PC-3 (cell line): ENCODE results near the gene PRDM15. TPM values are rescaled to one million over a fixed set of nuclear protein-coding genes. Genes with fewer than 3 reads are reported as not detected.

Source experiments
- ATAC-seq: fragments of 200-7000 bp; cut with Tn5 transposase; 2 replicates; pipeline ENCODE4 v1.9.1; 2020; ENCODE audit warnings: mild to moderate bottlenecking, moderate library complexity
- BruUV-seq: library from RNA; stranded (reverse); fragments of 400-500 nt; replicated peaks from 2 replicates; lab custom pipeline; 2021; lab: Mats Ljungman, UMichigan
- CTCF ChIA-PET: fragments of 300-600 bp; sonication (Branson Sonifier 250); formaldehyde crosslinking; loops from one replicate; lab custom pipeline; 2022; ENCODE audit warnings: antibody characterized with exemption; lab: Charles Lee
- POLR2A ChIA-PET: fragments of 300-600 bp; sonication (Branson Sonifier 250); formaldehyde crosslinking; loops from one replicate; lab custom pipeline; 2022; ENCODE audit warnings: antibody characterized with exemption; ENCODE audit not compliant: unreplicated experiment; lab: Charles Lee
- DNase-seq: peaks from one replicate; pipeline ENCODE4 v3.0.0-alpha.2; 2015
- H2AFZ ChIP-seq: fragments of 300-600 bp; sonication (generic); 2 replicates; pipeline ENCODE4 v1.6.0; 2016; ENCODE audit warnings: antibody characterized with exemption, low read length
- H3F3A ChIP-seq: fragments of 300-600 bp; sonication (generic); one replicate; pipeline ENCODE4 v1.6.0; 2017; ENCODE audit warnings: antibody characterized with exemption, low read length, control low read depth, mild to moderate bottlenecking; ENCODE audit not compliant: unreplicated experiment
- H3K27ac ChIP-seq: fragments of 300-600 bp; sonication (generic); 2 replicates; pipeline ENCODE4 v1.5.1; 2016; ENCODE audit warnings: mild to moderate bottlenecking, low read length
- H3K27me3 ChIP-seq: fragments of 300-600 bp; sonication (generic); 2 replicates; pipeline ENCODE4 v1.6.1; 2016; ENCODE audit warnings: low read length, mixed read lengths
- H3K36me3 ChIP-seq: fragments of 300-600 bp; sonication (generic); 2 replicates; pipeline ENCODE4 v1.6.1; 2016; ENCODE audit warnings: low read depth, mixed run types, low read length, mixed read lengths
- H3K4me1 ChIP-seq: fragments of 300-600 bp; sonication (generic); 2 replicates; pipeline ENCODE4 v1.5.1; 2016; ENCODE audit warnings: low read length; ENCODE audit not compliant: insufficient read depth
- H3K4me2 ChIP-seq: fragments of 300-600 bp; sonication (generic); 2 replicates; pipeline ENCODE4 v1.6.0; 2016; ENCODE audit warnings: low read length
- H3K4me3 ChIP-seq: fragments of 300-600 bp; sonication (generic); 2 replicates; pipeline ENCODE4 v1.5.1; 2016; ENCODE audit warnings: mild to moderate bottlenecking, low read length, mixed read lengths
- H3K79me2 ChIP-seq: fragments of 300-600 bp; sonication (generic); 2 replicates; pipeline ENCODE4 v1.6.1; 2017; ENCODE audit warnings: low read length, mixed read lengths
- H3K9ac ChIP-seq: fragments of 300-600 bp; sonication (generic); 2 replicates; pipeline ENCODE4 v1.6.0; 2016; ENCODE audit warnings: mild to moderate bottlenecking, low read length
- H3K9me2 ChIP-seq: fragments of 300-600 bp; sonication (generic); replicated peaks from 2 replicates; pipeline ENCODE4 v1.6.1; 2016; ENCODE audit warnings: mixed run types, low read length, mixed read lengths
- H3K9me3 ChIP-seq: fragments of 300-600 bp; sonication (generic); 2 replicates; pipeline ENCODE4 v1.6.1; 2016; ENCODE audit warnings: low read length, mixed read lengths
- H4K20me1 ChIP-seq: fragments of 300-600 bp; sonication (generic); 2 replicates; pipeline ENCODE4 v1.6.1; 2016; ENCODE audit warnings: low read length, mixed read lengths
- CTCF ChIP-seq: fragments of 300-600 bp; sonication (generic); conservative IDR thresholded peaks from 2 replicates; pipeline ENCODE4 v1.5.1; 2017; ENCODE audit warnings: antibody characterized with exemption, low read depth, mild to moderate bottlenecking, low read length
- EZH2 ChIP-seq: fragments of 300-600 bp; sonication (generic); IDR thresholded peaks from one replicate; pipeline ENCODE4 v1.6.1; 2017; ENCODE audit warnings: antibody characterized with exemption, mild to moderate bottlenecking, low read length; ENCODE audit not compliant: unreplicated experiment
- EZH2phosphoT487 ChIP-seq: fragments of 300-600 bp; sonication (generic); IDR thresholded peaks from 2 replicates; pipeline ENCODE4 v1.6.1; 2018; ENCODE audit warnings: mild to moderate bottlenecking, antibody characterized with exemption, low read length, borderline replicate concordance
- intact Hi-C: fragments of 100-400 bp; cut with micrococcal nuclease; formaldehyde crosslinking; loops from 2 replicates; pipeline ENCODE4 v1.9.0; 2023
- total RNA-seq: library from RNA; depleted of rRNA; stranded (reverse); fragments of >200 nt; gene quantifications from 2 replicates; pipeline ENCODE4 v1.2.3, GENCODE V29; 2014

Gene PRDM15
- total RNA-seq, 1 experiment from 2014 or later, result 13.4 TPM

GRCh38 chr21:41769933-41770332, 109.2 kb downstream of the PRDM15 start:
- ChIA-PET POLR2A (no interaction called here), CTCF (interaction anchor here (2.6 kb wide), 1 partner anchor 158 kb away, joined by 33 read pairs; no protein-coding TSS in a partner anchor)
- H3K4me1 ChIP-seq, result peaks cover 22% of the 10 kb centered on the region
- H3K4me2 ChIP-seq, result peak overlapping the region; percentile 90
- ATAC-seq (no peak), DNase-seq (no peak)
- H3K4me3 ChIP-seq, result peak overlapping the region; percentile 94; the same call in 1 of the 2 replicates
- no peak overlapping the region; the same call in 1 of the 2 replicates for H3K9ac ChIP-seq
- H3K79me2 ChIP-seq, result peaks cover 44% of the 10 kb centered on the region
- no peak for TF ChIP-seq CTCF
- no peak for TF ChIP-seq EZH2phosphoT487
- TF ChIP-seq EZH2, result no peak
- H3K27me3 ChIP-seq, result no peaks in the 10 kb centered on the region
- peaks cover 12% of the 10 kb centered on the region for H3K36me3 ChIP-seq
- no peak overlapping the region for H2AFZ ChIP-seq
- H3K9me3 ChIP-seq, result no peaks in the 10 kb centered on the region
- peaks cover 3% of the 10 kb centered on the region for H3F3A ChIP-seq
- intact Hi-C loops, result loop anchor here (2.0 to 10.0 kb wide), 6 partner anchors 91 to 263 kb away; partner anchors contain the start of gene TMPRSS2
- BruUV-seq, result no TSS peak
- peaks cover 18% of the 10 kb centered on the region for H4K20me1 ChIP-seq
- H3K27ac ChIP-seq, result 0 out of 2 replicates have a peak overlapping the region, but pooled peaks have one; percentile 97
- H3K9me2 ChIP-seq, result no peaks in the 10 kb centered on the region

GRCh38 chr21:41769521-41769920, 109.6 kb downstream of the PRDM15 start:
- H3K27ac ChIP-seq, result peak overlapping the region; percentile 97
- no peak for ATAC-seq
- H3K27me3 ChIP-seq, result no peaks in the 10 kb centered on the region
- ChIA-PET CTCF (interaction anchor here (2.6 kb wide), 1 partner anchor 157 kb away, joined by 33 read pairs; no protein-coding TSS in a partner anchor), POLR2A (no interaction called here)
- H3K9me3 ChIP-seq, result no peaks in the 10 kb centered on the region
- intact Hi-C loops, result loop anchor here (2.0 to 10.0 kb wide), 6 partner anchors 91 to 262 kb away; partner anchors contain the start of gene TMPRSS2
- H3K79me2 ChIP-seq, result peaks cover 48% of the 10 kb centered on the region
- peaks cover 3% of the 10 kb centered on the region for H3F3A ChIP-seq
- H3K4me1 ChIP-seq, result peaks cover 22% of the 10 kb centered on the region
- peak overlapping the region; percentile 90 for H3K4me2 ChIP-seq
- H3K9me2 ChIP-seq, result no peaks in the 10 kb centered on the region
- H4K20me1 ChIP-seq, result peaks cover 22% of the 10 kb centered on the region
- H3K36me3 ChIP-seq, result peaks cover 16% of the 10 kb centered on the region
- no peak overlapping the region for H2AFZ ChIP-seq
- BruUV-seq, result no TSS peak
- peak overlapping the region; percentile 94 for H3K4me3 ChIP-seq
- H3K9ac ChIP-seq, result peak overlapping the region; percentile 94
- DNase-seq, result no peak
- TF ChIP-seq EZH2phosphoT487, result no peak
- TF ChIP-seq EZH2, result no peak
- no peak for TF ChIP-seq CTCF

DNA sequence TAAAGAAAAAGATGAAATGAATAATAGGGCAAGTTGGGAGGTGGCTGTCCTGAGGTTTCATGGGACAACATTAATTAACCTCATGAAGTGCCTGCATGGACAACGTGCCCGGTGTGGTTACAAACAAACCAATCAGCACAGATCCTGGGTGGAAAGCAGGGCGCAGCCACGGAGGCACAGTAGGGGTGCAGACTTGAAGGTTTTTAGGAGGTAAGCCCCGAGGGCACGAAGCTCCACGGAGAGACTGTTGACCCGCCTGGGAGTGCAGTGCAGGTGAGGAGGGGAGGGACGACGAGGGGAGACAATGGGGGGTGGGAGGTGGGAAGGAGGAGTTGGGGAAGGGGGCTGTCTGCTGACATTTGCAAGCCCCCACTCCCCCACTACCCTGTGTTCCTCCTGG, 110.0 kb downstream of the PRDM15 start:
- no TSS peak for BruUV-seq
- peaks cover 26% of the 10 kb centered on the region for H4K20me1 ChIP-seq
- no peaks in the 10 kb centered on the region for H3K9me3 ChIP-seq
- intact Hi-C loops, result loop anchor here (2.0 to 10.0 kb wide), 6 partner anchors 90 to 262 kb away; partner anchors contain the start of gene TMPRSS2
- ATAC-seq (no peak), DNase-seq (no peak)
- H3K79me2 ChIP-seq, result peaks cover 52% of the 10 kb centered on the region
- ChIA-PET CTCF (interaction anchor here (0.5 to 2.6 kb wide), 10 partner anchors 9 to 188 kb away, joined by 3 to 33 read pairs (median 6); no protein-coding TSS in a partner anchor), POLR2A (interaction anchor here (0.5 to 2.7 kb wide), 7 partner anchors 17 to 156 kb away, joined by 3 to 19 read pairs (median 6); no protein-coding TSS in a partner anchor)
- peaks cover 20% of the 10 kb centered on the region for H3K36me3 ChIP-seq
- H3F3A ChIP-seq, result peaks cover 3% of the 10 kb centered on the region
- H2AFZ ChIP-seq, result no peak overlapping the region
- peak overlapping the region; percentile 90 for H3K4me2 ChIP-seq
- H3K27me3 ChIP-seq, result no peaks in the 10 kb centered on the region
- peak overlapping the region; percentile 97 for H3K27ac ChIP-seq
- H3K9ac ChIP-seq, result peak overlapping the region; percentile 94
- peak overlapping the region; percentile 94 for H3K4me3 ChIP-seq
- TF ChIP-seq CTCF, result no peak
- no peak for TF ChIP-seq EZH2phosphoT487
- no peak for TF ChIP-seq EZH2
- peaks cover 26% of the 10 kb centered on the region for H3K4me1 ChIP-seq
- no peaks in the 10 kb centered on the region for H3K9me2 ChIP-seq
